K562 (cell line): Measurements from ENCODE around the gene HEXD. TPM values are rescaled to one million over a fixed set of nuclear protein-coding genes. Genes with fewer than 3 reads are reported as not detected.
A peak's percentile ranks its signal among the peaks of the same experiment; 100 is the strongest.

Experiments used
- BCLAF1 ChIP-seq, 2 experiments: fragments of 450-650 bp in 1 of 2; IDR thresholded peaks; 2 replicates each; pipeline ENCODE4 v1.6.1; 2011 to 2017; ENCODE audit warnings: low read depth in 2 of 2, antibody characterized with exemption in 1 of 2, borderline replicate concordance in 1 of 2, low read length in 1 of 2, mild to moderate bottlenecking in 1 of 2, mixed read lengths in 1 of 2; ENCODE audit not compliant: control insufficient read depth in 1 of 2
- GATA2 ChIP-seq: sonication (generic); formaldehyde crosslinking; IDR thresholded peaks from 2 replicates; pipeline ENCODE4 v1.4.0; 2020; ENCODE audit warnings: mild to moderate bottlenecking, missing genetic modification reagents
- MITF ChIP-seq: IDR thresholded peaks from 2 replicates; pipeline ENCODE4 v1.6.1; 2014; ENCODE audit warnings: antibody characterized with exemption
- MXI1 ChIP-seq: IDR thresholded peaks from 2 replicates; pipeline ENCODE4 v1.6.1; 2011; ENCODE audit warnings: low read depth, mild to moderate bottlenecking, improper control_type of control experiment, low read length
- NFRKB ChIP-seq: fragments of 450-650 bp; IDR thresholded peaks from 2 replicates; pipeline ENCODE4 v1.6.1; 2016; ENCODE audit warnings: low read depth
- RUNX1 ChIP-seq: sonication (generic); IDR thresholded peaks from 2 replicates; pipeline ENCODE4 v1.6.1; 2016; ENCODE audit warnings: antibody characterized with exemption, low read depth
- TAF15 ChIP-seq: fragments of 200-400 bp; formaldehyde crosslinking; IDR thresholded peaks from 2 replicates; pipeline ENCODE4 v1.6.1; 2017; ENCODE audit warnings: mild to moderate bottlenecking, low read depth, low read length, moderate library complexity
- TCF3 ChIP-seq: sonication (generic); formaldehyde crosslinking; IDR thresholded peaks from 2 replicates; pipeline ENCODE4 v1.4.0; 2020; ENCODE audit warnings: mild to moderate bottlenecking, missing genetic modification reagents
- TEAD2 ChIP-seq: fragments of 450-650 bp; IDR thresholded peaks from 2 replicates; pipeline ENCODE4 v1.6.1; 2016; ENCODE audit warnings: missing genetic modification characterization, control low read depth, missing compliant biosample characterization
- ZBTB17 ChIP-seq: fragments of 450-650 bp; formaldehyde crosslinking; IDR thresholded peaks from 2 replicates; pipeline ENCODE4 v1.4.0; 2020; ENCODE audit warnings: mild to moderate bottlenecking
- ZBTB9 ChIP-seq: fragments of 450-650 bp; formaldehyde crosslinking; IDR thresholded peaks from 2 replicates; pipeline ENCODE4 v1.4.0; 2020; ENCODE audit warnings: mild to moderate bottlenecking, moderate library complexity
- ZNF134 ChIP-seq: fragments of 250-450 bp; sonication (Bioruptor Pico); conservative IDR thresholded peaks from 2 replicates; pipeline ENCODE4 v1.4.0; 2020
- ZNF282 ChIP-seq: sonication (generic); formaldehyde crosslinking; IDR thresholded peaks from 2 replicates; pipeline ENCODE4 v1.8.1; 2023; ENCODE audit warnings: missing genetic modification reagents
- ZNF316 ChIP-seq: fragments of 450-650 bp; IDR thresholded peaks from 2 replicates; pipeline ENCODE4 v1.6.1; 2016
- ZNF436 ChIP-seq: fragments of 250-450, 450-650 bp; sonication (Bioruptor Pico); formaldehyde crosslinking; IDR thresholded peaks from 2 replicates; pipeline ENCODE4 v1.7.0; 2020; ENCODE audit warnings: mild to moderate bottlenecking
- ZNF449 ChIP-seq: fragments of 250-450 bp; sonication (Bioruptor Pico); IDR thresholded peaks from 2 replicates; pipeline ENCODE4 v1.8.0; 2022; ENCODE audit warnings: moderate library complexity, mild to moderate bottlenecking, inconsistent platforms
- ZNF75A ChIP-seq: fragments of 450-650 bp; formaldehyde crosslinking; IDR thresholded peaks from 2 replicates; pipeline ENCODE4 v1.4.0; 2020; ENCODE audit warnings: mild to moderate bottlenecking
- polyA plus RNA-seq, 8 experiments: library from polyadenylated mRNA; depleted of rRNA in 4 of 8; stranded (reverse) in 5 of 8; unstranded in 3 of 8; fragments of >200 nt; fragmentation: Nextera tagmentation in 2 of 8; fragmentation: Illumina TruSeq in 1 of 8; extraction: Ambion mirVana in 2 of 8; extraction: Trizol in 1 of 8; gene quantifications; 2 replicates each; pipeline versions ENCODE4 v1.2.1 to v1.2.3, GENCODE V29; 2011 to 2014; ENCODE audit warnings: inconsistent platforms in 1 of 8, missing spikeins in 1 of 8
- total RNA-seq, 7 experiments: library from RNA; depleted of rRNA in 6 of 7; stranded (reverse); fragments of >200 nt in 6 of 7; fragmentation: Illumina TruSeq in 2 of 7; extraction: Trizol in 2 of 7; gene quantifications; 2 replicates each; pipeline versions ENCODE4 v1.2.1 to v1.2.3, GENCODE V29; 2011 to 2021; ENCODE audit warnings: low replicate concordance in 1 of 7

HEXD gene
- total and polyA plus RNA-seq, 9 of the 15 experiments (the other 6 are each of a cell fraction or from before 2014, with no cell fraction given) = 1.0 to 25.3 (median 10.0) TPM

- no peak for TF ChIP-seq ZNF282 (CRISPR knock-in tag)
- TF ChIP-seq TAF15 = no peak
- TF ChIP-seq ZBTB17 (CRISPR knock-in tag) = peak; percentile 100
- TF ChIP-seq MXI1 = no peak
- no peak for TF ChIP-seq NFRKB
- TF ChIP-seq ZNF436 (CRISPR knock-in tag) = no peak
- TF ChIP-seq GATA2 (CRISPR knock-in tag) = no peak
- TF ChIP-seq ZNF75A (CRISPR knock-in tag) = no peak
- TF ChIP-seq TEAD2 (tag) = no peak
- no peak for TF ChIP-seq ZNF316
- no peak for TF ChIP-seq RUNX1
- TF ChIP-seq ZNF134 (CRISPR knock-in tag) = no peak
- TF ChIP-seq BCLAF1 (IDR thresholded peaks at IDR 0.05; ENCODE audit: borderline replicate concordance in 1 of 2, control insufficient read depth in 1 of 2, low read depth in 2 of 2, low read length in 1 of 2) = no peak
- TF ChIP-seq MITF = no peak
- no peak for TF ChIP-seq TCF3 (CRISPR knock-in tag)
- no peak for TF ChIP-seq ZNF449 (CRISPR knock-in tag)
- peak; percentile 94 for TF ChIP-seq ZBTB9 (CRISPR knock-in tag)
Observed at GRCh38 chr17:82418001-82418986, at the start of gene HEXD, which contains the start of gene OGFOD3 (continued).
